PC-3 (cell line): Measurements from ENCODE around the gene SCN9A. TPM values are rescaled to one million over a fixed set of nuclear protein-coding genes. Genes with fewer than 3 reads are reported as not detected.

Experiments used
- ATAC-seq: fragments of 200-7000 bp; cut with Tn5 transposase; 2 replicates; pipeline ENCODE4 v1.9.1; 2020; ENCODE audit warnings: mild to moderate bottlenecking, moderate library complexity
- BruUV-seq: library from RNA; stranded (reverse); fragments of 400-500 nt; replicated peaks from 2 replicates; lab custom pipeline; 2021; lab: Mats Ljungman, UMichigan
- CTCF ChIA-PET: fragments of 300-600 bp; sonication (Branson Sonifier 250); formaldehyde crosslinking; loops from one replicate; lab custom pipeline; 2022; ENCODE audit warnings: antibody characterized with exemption; lab: Charles Lee
- POLR2A ChIA-PET: fragments of 300-600 bp; sonication (Branson Sonifier 250); formaldehyde crosslinking; loops from one replicate; lab custom pipeline; 2022; ENCODE audit warnings: antibody characterized with exemption; ENCODE audit not compliant: unreplicated experiment; lab: Charles Lee
- DNase-seq: peaks from one replicate; pipeline ENCODE4 v3.0.0-alpha.2; 2015
- H2AFZ ChIP-seq: fragments of 300-600 bp; sonication (generic); 2 replicates; pipeline ENCODE4 v1.6.0; 2016; ENCODE audit warnings: antibody characterized with exemption, low read length
- H3F3A ChIP-seq: fragments of 300-600 bp; sonication (generic); one replicate; pipeline ENCODE4 v1.6.0; 2017; ENCODE audit warnings: antibody characterized with exemption, low read length, control low read depth, mild to moderate bottlenecking; ENCODE audit not compliant: unreplicated experiment
- H3K27ac ChIP-seq: fragments of 300-600 bp; sonication (generic); 2 replicates; pipeline ENCODE4 v1.5.1; 2016; ENCODE audit warnings: mild to moderate bottlenecking, low read length
- H3K27me3 ChIP-seq: fragments of 300-600 bp; sonication (generic); 2 replicates; pipeline ENCODE4 v1.6.1; 2016; ENCODE audit warnings: low read length, mixed read lengths
- H3K36me3 ChIP-seq: fragments of 300-600 bp; sonication (generic); 2 replicates; pipeline ENCODE4 v1.6.1; 2016; ENCODE audit warnings: low read depth, mixed run types, low read length, mixed read lengths
- H3K4me1 ChIP-seq: fragments of 300-600 bp; sonication (generic); 2 replicates; pipeline ENCODE4 v1.5.1; 2016; ENCODE audit warnings: low read length; ENCODE audit not compliant: insufficient read depth
- H3K4me2 ChIP-seq: fragments of 300-600 bp; sonication (generic); 2 replicates; pipeline ENCODE4 v1.6.0; 2016; ENCODE audit warnings: low read length
- H3K4me3 ChIP-seq: fragments of 300-600 bp; sonication (generic); 2 replicates; pipeline ENCODE4 v1.5.1; 2016; ENCODE audit warnings: mild to moderate bottlenecking, low read length, mixed read lengths
- H3K79me2 ChIP-seq: fragments of 300-600 bp; sonication (generic); 2 replicates; pipeline ENCODE4 v1.6.1; 2017; ENCODE audit warnings: low read length, mixed read lengths
- H3K9ac ChIP-seq: fragments of 300-600 bp; sonication (generic); 2 replicates; pipeline ENCODE4 v1.6.0; 2016; ENCODE audit warnings: mild to moderate bottlenecking, low read length
- H3K9me2 ChIP-seq: fragments of 300-600 bp; sonication (generic); replicated peaks from 2 replicates; pipeline ENCODE4 v1.6.1; 2016; ENCODE audit warnings: mixed run types, low read length, mixed read lengths
- H3K9me3 ChIP-seq: fragments of 300-600 bp; sonication (generic); 2 replicates; pipeline ENCODE4 v1.6.1; 2016; ENCODE audit warnings: low read length, mixed read lengths
- H4K20me1 ChIP-seq: fragments of 300-600 bp; sonication (generic); 2 replicates; pipeline ENCODE4 v1.6.1; 2016; ENCODE audit warnings: low read length, mixed read lengths
- CTCF ChIP-seq: fragments of 300-600 bp; sonication (generic); conservative IDR thresholded peaks from 2 replicates; pipeline ENCODE4 v1.5.1; 2017; ENCODE audit warnings: antibody characterized with exemption, low read depth, mild to moderate bottlenecking, low read length
- EZH2 ChIP-seq: fragments of 300-600 bp; sonication (generic); IDR thresholded peaks from one replicate; pipeline ENCODE4 v1.6.1; 2017; ENCODE audit warnings: antibody characterized with exemption, mild to moderate bottlenecking, low read length; ENCODE audit not compliant: unreplicated experiment
- EZH2phosphoT487 ChIP-seq: fragments of 300-600 bp; sonication (generic); IDR thresholded peaks from 2 replicates; pipeline ENCODE4 v1.6.1; 2018; ENCODE audit warnings: mild to moderate bottlenecking, antibody characterized with exemption, low read length, borderline replicate concordance
- intact Hi-C: fragments of 100-400 bp; cut with micrococcal nuclease; formaldehyde crosslinking; loops from 2 replicates; pipeline ENCODE4 v1.9.0; 2023
- total RNA-seq: library from RNA; depleted of rRNA; stranded (reverse); fragments of >200 nt; gene quantifications from 2 replicates; pipeline ENCODE4 v1.2.3, GENCODE V29; 2014

The SCN9A gene
- total RNA-seq, 1 experiment from 2014 or later, result 7.0 TPM

GRCh38 chr2:166180951-166181812 is 194.6 kb downstream of the SCN9A start:
- Histone ChIP-seq H3K27ac (no peak overlapping the region), H3K9me3 (no peaks in the 10 kb centered on the region), H3F3A (no peaks in the 10 kb centered on the region), H3K9ac (no peak overlapping the region), H3K36me3 (no peaks in the 10 kb centered on the region), H3K79me2 (no peaks in the 10 kb centered on the region), H2AFZ (peak overlapping the region; percentile 60; the same call in 1 of the 2 replicates), H3K4me2 (peak overlapping the region; percentile 50), H3K4me1 (peaks cover 20% of the 10 kb centered on the region), H3K4me3 (no peak overlapping the region), H4K20me1 (no peaks in the 10 kb centered on the region), H3K9me2 (no peaks in the 10 kb centered on the region), H3K27me3 (peaks cover 4% of the 10 kb centered on the region; the same call in 1 of the 2 replicates)
- ChIA-PET POLR2A (no interaction called here), CTCF (interaction anchor here (0.6 to 0.7 kb wide), 4 partner anchors 53 to 389 kb away, joined by 3 to 5 read pairs (median 4); no protein-coding TSS in a partner anchor)
- intact Hi-C loops, result loop anchor here (1.0 kb wide), 1 partner anchor 124 kb away; no protein-coding TSS in a partner anchor
- peak; percentile 93 for DNase-seq
- no TSS peak for BruUV-seq
- peak; percentile 75 for ATAC-seq
- TF ChIP-seq EZH2phosphoT487, result no peak
- peak; percentile 88 for TF ChIP-seq CTCF
- no peak for TF ChIP-seq EZH2

- CTCF ChIA-PET, result interaction anchor here (0.6 to 1.4 kb wide), 2 partner anchors 17 to 240 kb away, joined by 4 to 7 read pairs; no protein-coding TSS in a partner anchor
- TF ChIP-seq EZH2phosphoT487, result no peak
- peak; percentile 90 for TF ChIP-seq CTCF
- TF ChIP-seq EZH2, result no peak
- Histone ChIP-seq H3K36me3 (no peaks in the 10 kb centered on the region), H4K20me1 (no peaks in the 10 kb centered on the region), H3K9me2 (no peaks in the 10 kb centered on the region), H3K4me1 (peaks cover 12% of the 10 kb centered on the region), H3K4me3 (peak overlapping the region; percentile 41), H3K27ac (no peak overlapping the region), H3K27me3 (peaks cover 4% of the 10 kb centered on the region; the same call in 1 of the 2 replicates), H3K9ac (no peak overlapping the region), H3K9me3 (no peaks in the 10 kb centered on the region), H2AFZ (peak overlapping the region; percentile 78), H3F3A (no peaks in the 10 kb centered on the region), H3K79me2 (no peaks in the 10 kb centered on the region), H3K4me2 (peak overlapping the region; percentile 68)
- peak; percentile 62 for DNase-seq
- intact Hi-C loops, result loop anchor here (1.0 kb wide), 3 partner anchors 205 to 337 kb away; no protein-coding TSS in a partner anchor
- no TSS peak for BruUV-seq
- peak; percentile 51 for ATAC-seq
- POLR2A ChIA-PET, result no interaction called here
Measured at GRCh38 chr2:166179201-166179600, 196.5 kb downstream of the SCN9A start.
